ENCODE measurements around the gene MEOX1.
"Not testable (repeated sequence)": the region's sequence is repeated elsewhere in the genome, so short reads cannot be mapped to it uniquely, and the experiment has no call there.

The MEOX1 gene

DNA sequence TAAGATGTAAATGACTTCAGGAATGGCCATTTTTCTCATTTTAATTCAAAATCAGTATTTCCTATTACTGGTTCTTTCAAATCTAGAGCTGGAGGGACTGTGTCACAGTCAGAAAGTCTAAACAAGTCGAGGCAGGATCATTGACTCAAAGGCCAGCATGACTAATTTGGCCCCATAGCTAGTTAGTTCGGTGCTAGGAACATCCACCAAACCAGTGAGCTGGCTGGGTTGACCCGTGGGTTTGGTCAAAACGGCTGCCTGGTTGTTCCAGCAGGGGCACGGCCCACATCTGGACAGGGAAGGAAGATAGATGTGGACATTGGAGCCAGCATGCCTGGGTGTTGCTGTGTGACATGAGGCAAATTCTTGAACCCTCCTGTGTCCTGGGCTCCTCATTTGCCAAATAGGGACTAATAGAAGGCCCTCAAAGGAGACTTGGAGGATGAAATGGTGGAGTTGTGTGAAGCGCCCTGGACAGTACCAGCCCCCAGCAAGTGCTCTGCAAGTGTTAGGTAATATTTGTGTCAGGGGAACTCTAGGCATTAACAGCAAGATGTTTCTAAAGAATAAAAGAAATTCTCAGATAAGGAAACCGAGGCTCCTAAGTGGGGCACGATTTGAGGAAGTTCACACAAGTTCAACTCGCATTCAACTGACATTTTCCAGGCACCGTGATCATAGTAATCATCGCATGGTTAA is 46.2 kb downstream of the MEOX1 start:
- DNase-seq = no peak

DNA sequence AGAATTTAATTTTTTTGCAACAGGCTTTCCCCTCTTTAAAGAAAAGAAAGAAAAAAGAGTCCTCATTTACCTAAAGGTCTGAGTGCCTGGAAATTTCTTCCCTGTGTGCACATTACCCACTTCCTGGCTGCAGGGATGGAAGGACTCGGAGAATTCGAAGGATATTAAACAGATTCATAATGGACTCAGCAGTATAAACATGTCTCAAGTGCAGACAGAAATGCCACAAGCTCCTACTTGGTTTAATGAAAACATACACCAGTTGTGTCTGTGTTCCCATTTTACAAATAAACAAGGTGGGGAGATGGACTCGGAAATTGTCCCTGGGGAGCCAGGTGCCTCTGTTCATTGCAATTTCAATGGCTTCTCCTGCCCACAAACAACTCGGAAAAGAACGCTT is 47.2 kb downstream of the MEOX1 start:
- peak in 1 of 2 experiments; percentile 7 for DNase-seq

DNA sequence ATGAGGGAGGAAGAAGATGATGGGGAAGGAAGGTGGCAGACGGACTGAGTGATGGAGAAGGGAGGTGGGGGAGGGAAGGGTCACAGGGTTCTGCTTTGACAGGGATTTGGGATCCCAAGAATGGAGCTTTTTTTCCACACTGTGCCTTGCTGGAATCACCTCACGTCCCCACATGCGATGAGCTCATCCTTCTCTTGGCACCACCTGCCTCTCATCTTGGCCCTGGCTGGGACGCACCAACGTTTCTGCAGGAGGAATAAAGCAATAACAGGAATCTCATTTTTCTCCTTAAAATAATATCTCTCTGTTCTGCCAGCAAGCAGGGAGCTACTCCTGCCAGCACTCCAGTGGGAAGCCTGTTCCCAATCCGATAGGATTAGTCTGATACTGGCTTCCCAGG is 47.8 kb downstream of the MEOX1 start:
- no peak for DNase-seq

DNA sequence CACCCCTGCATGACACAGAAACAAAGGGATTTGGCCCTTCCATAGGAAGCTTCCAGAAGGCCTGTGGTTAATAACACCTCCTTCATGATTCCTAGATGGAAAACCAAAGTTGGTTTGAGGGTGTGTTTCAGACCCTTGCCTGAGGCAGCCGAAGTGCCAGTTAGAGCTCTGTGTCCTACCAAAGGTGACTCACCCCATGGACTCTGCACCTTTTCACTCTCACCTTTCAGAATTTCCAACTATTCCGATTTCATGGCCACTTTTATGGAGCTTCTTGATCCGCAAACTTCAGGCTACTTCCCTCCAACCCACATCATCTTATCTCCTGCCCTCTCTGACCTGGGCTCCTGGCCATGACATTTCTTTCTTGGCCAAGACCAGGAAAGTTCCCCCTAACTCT is 49.2 kb downstream of the MEOX1 start:
- no peak for DNase-seq

DNA sequence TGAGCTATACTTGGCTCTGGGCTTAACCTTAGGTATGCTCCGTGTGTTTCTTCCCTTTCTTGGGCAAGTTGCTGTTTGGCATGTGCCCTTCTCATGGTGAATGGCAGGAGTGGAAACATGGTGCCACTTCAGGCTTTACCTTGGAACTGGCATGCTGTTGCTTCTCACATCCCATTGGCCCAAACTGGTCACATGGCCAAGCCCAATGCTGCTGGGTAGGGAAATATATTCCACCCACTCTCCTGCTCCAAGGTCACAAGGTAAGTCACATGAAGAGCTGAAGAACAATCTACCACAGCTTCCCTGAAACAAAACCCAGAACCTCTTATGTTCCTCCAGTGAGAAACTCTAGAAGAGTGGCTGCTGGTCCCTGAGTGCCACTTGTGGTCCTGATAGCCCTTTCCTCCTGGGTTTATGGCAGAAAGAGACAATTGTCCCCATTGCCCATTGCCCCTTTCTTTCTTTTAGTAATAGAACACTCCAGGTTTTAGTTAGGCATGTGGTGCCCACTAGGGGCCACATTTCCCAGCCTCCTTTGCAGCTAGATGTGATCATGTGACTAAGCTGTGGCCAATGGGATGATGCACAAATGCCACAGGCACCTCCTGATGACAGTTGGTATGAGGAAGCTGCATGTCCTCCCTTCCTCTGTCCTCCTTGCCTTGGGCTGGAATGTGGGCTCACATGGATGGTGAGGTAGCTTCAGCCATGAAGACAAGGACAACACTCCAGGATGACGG is 50.3 kb downstream of the MEOX1 start:
- no peak for DNase-seq

DNA sequence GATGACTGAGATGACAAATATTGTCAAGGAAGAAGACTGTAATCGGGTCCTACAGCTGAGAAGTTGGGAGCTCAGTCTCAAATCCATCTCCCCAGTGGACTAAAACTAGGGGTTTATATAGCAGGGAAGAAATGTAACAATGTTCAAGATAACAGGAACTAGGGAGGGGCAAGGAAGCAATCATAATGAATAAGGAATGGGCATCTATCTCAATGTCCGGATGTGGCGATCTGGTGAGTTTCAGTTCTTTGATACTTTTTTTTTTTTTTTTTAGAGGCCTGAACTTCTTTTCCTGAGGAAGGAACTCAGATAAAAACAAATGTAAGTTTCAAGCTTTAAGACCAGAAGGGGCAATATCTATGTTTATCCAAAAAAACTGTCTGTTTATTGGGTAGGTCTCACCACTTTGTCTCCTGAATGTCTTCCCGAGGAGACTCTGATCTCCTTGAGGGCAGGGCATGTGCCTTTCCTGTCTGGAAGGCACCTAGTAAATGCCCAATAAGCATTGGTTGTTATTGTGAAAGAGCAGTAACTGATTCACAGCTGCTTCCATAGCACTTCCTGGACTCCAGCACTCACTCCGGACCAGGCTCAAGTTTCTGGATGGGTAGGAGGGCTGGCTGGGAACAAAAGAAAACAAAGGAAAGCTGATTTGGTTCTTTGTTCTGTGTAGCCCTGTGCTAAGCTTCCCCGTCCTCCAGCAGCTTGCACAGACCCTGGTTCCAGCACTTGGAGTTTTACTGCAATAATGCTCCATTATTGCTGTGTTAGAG is 51.9 kb downstream of the MEOX1 start:
- no peak for DNase-seq

DNA sequence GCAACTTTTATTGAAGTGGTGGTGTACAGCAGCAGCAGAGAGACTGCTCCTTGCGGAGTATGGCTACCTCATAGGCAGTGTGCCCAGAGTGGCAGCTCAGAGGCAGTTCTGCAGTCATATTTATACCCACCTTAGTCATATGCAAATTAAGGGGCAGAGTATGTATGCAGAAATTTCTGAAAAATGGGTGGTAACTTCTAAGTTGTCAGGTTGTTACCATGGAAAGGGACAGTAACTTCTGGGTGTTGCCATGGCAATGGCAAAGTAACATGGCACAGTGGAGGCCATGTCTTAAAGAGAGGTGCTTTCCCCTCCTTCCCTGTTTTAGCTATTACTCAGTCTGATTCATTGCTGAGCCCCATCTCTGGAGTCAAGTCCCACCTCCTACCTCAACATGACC is 53.4 kb downstream of the MEOX1 start:
- no peak for DNase-seq

DNA sequence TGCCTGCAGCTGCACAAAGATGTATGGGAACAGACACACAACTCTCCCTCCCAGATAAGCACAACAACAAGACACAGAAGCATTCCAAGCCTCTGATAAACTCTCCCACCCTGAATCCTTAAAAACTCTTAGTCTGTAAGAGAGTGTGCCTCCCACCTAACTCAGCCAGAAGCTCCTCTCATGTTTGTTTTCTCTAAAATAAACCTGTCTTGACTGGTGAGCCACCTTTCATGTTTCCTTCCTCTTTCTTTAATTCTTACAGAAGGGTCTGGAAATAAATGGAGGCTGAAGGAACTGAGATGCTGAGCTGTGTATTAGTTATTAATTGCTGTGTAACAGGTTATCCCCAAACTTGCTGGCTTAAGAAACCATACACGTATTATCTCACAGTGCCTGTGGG is 57.2 kb downstream of the MEOX1 start:
- no peak for DNase-seq

DNA sequence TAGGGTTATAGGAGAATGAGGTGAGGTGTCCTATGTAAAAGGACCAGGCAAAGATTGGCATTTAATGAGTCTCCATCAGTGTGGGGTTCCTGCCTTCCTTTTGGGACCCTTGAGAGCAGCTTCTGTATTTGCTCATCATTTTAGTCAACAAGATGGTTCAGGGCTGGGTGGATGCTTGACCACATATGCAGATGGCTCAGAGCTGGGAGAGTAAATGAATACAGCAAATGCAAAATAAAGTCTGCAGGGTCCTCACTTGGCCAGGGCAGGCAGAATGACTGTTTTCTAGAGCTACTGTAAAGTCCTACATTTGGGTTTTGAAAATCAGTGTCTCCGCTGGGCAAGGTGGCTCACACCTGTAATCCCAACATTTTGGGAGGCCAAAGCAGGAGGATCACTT is 58.4 kb downstream of the MEOX1 start:
- no peak for DNase-seq

DNA sequence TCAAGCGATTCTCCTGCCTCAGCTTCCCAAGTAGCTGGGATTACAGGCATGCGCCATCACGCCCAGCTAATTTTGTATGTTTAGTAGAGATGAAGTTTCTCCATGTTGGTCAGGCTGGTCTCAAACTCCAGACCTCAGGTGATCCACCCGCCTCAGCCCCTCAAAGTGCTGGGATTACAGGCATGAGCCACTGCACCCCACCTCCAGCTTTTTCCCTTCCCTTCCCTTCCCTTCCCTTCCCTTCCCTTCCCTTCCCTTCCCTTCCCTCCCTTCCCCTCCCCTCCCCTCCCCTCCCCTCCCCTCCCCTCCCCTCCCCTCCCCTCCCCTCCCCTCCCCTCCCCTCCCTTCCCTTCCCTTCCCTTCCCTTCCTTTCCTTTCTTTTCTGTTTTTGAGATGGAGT is 59.2 kb downstream of the MEOX1 start:
- not testable (repeated sequence) for DNase-seq

DNA sequence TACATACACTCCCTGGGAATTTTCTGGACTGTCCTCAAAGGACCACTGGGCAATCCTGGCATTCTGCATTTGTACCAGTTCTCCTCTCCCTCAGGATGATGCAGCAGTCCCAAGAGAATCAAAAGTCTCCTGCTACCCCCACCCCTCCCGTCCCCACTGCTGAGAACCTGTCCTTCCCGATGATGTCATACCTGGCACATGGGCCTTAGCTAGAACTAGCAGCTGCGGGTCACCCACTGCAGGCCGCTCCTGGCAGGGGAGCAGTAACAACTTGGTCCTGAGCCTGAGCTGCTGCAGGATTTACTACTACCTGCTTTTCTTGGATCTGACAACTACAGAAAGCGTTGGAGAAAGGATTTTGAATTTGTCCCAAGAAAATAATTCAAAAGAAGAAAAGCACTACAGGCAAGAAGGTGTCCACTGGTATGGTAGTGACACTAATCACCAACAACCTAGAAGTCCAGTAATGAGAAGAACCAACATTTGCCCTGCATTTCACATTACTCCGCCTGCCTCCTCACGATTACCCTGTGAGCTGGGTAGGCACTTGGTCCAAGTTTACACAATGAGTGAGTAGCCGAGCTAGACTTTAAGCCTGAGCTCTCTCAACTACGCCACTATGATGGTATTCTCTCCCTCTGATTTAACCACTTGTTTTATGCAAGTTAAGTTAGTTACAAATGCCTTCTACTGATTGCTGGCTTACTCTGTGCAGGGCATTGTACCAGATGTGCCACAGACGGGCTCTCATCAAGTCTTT is 60.3 kb downstream of the MEOX1 start:
- DNase-seq = no peak

DNA sequence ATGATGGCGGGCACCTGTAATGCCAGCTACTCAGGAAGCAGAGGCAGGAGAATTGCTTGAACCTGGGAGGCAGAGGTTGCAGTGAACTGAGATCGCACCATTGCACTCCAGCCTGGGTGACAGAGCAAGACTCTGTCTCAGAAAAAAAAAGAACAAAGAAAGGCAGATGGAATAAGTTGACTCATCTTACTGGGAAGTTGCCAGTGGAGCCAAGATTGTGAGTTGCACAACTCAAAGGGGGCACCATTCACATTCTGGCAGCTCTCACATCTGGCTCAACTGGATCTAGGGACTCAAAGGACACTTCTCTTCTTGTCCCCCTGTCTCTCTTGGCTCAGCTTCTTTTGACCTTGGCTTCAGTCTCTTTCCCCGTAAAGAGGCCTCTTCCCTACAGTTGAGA is 61.9 kb downstream of the MEOX1 start:
- DNase-seq = no peak

DNA sequence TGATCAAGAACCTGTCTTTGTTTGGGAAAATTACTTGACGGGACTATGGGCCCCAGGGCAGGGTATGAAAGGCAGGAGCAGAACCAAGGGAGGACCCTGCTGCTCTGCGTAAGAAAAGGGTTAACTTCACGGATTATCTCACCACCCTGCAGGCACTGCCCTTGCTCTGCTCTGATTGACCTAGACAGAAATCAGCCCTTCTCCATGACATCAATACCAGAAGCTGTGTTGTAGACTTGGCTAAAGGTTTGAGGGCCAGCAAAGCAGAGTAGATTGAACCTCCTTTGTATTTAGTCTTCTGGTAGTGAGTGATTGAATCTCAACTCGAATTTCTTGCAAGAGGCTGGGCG is 62.7 kb downstream of the MEOX1 start:
- no peak for DNase-seq

DNA sequence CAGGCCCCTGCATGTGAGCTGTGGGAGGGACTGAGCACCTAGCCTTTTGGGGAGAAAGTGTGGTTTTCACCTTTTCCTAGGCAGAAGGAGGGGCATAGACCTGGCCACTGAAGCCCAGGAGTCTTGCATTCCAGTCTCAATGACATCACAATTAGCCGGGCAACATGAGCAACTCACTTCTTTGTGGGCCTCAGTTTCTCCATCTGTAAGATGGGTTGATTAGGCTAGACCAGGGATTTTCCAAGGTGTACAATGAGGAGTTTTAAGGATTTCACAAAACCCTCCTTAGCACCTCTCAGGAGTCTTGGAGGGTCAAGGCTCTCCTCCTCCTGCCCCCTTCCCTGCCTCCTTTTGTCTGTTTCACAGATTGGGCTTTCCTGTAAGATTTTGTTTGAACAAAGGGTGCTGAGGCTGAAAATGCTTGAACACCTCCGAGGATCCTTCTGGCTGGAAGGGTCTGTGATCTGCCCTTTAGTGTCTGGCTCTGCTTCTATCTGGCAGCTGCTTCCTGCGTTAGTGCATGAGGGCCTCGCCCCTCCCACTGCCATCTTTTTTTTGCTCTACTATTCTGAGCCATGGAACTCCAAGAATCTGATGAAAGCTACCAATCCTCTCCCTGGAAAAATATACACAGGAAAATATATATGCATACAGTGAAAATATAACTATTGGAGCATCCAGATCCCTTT is 63.2 kb downstream of the MEOX1 start:
- DNase-seq = no peak

DNA sequence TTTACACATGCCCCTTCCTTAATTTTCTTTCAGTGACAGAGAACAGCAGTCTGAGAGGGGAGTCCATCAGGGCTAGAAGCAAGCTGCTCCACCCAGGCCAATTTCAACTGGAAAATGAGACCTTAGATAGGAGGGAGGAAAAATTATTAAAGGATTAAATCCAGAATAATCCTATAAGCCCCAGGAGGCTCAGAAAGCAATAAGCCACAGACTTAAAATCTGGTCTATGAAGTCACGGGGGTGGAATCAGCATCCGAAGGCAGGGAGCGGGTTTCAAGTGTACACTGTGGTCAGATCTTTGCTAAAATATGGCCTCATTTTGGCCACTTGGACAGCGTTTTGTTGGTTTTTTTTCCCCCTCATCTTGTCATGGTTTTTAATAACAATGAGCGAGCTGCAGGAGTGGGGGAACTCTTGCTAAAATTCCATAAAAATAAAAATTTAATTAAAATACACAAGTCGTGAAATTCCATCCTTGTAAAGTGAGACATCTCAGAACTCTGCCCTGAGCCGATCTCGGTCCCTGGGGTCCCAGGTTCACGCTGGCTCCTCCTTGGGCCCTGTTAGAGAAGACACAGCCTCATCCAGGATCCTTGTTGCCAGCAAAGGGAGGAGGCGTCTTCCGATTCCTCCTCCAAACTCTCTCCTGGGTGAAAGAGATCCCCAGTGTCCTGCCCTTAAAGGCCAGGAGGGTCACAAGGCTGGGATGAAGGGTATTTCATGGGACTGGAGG is 63.9 kb downstream of the MEOX1 start:
- no peak for DNase-seq

DNA sequence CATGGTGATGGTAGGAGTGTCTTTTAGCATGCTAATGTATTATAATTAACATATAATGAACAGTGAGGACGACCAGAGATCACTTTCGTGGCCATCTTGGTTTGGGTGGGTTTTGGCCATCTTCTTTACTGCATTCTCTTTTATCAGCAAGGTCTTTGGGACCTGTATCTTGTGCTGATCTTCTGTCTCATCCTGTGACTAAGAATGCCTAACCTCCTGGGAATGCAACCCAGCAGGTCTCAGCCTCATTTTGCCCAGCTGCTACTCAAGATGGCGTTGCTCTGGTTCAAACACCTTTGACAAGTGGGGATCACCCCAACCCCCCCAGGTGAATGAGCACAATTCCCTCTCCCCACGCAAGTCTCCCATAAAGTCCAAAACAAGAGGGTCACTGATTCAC is 66.3 kb downstream of the MEOX1 start:
- DNase-seq = no peak

DNA sequence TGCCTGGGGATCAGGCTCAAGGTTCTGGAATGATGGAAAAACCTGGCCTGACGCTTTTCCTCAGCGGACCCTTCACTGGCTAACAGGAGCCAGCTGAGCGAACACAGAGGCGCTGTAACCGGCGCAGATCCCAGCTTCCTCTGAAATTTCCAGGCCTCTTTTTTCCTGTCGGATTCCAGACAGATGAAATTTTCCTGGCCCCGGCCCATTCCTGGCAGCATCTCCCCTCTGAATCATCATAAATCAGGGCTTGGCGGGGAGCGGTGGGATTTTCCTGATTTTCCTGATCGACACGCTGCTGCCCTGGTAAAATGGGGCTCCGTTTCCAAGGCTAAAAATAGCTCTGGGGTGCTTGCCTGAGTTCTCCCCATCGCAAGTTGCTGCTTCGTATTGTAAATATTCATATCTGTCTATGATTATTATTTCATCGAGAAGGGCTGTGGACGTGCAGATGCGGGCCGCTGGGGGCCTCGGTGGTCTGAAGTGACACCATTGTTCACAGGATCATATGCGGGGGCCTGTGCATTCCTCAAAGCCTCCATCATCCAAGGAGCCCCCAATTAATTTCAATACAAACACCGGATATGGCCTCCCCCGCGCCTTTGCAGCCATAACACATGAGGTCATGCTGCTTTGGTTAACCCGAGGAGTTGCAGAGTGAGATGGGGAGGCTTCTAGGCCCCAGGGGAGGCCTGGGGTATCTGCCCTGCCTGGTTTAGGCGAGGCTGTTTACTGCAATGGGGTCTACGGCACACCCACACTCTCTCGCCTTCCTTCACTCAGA is 69.8 kb downstream of the MEOX1 start:
- DNase-seq = no peak

DNA sequence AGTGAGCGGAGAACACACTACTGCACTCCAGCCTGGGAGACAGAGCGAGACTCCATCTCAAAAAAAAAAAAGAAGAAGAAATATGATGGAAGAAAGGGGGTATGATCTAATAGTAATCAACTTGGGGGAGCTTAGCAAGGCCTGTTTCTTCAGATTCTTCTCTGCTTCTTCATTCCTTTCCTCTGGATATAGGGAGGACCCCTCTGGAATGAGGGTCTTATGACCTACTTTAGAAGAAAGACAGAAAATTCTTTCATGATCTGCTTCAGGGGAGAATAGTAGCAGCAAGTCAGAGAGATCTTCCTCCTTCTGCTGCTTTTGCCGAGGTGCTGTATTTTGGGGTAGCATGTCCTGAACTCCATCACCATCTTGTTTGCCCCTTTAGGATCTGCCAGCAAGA is 70.7 kb downstream of the MEOX1 start:
- DNase-seq = no peak
